HG02623 (cell line): ENCODE data around the gene SH3BGRL2.
"Not testable (repeated sequence)": the region's sequence is repeated elsewhere in the genome, so short reads cannot be mapped to it uniquely, and the experiment has no call there.

Source experiments
- ATAC-seq: cut with Tn5 transposase; IDR thresholded peaks from one replicate; pipeline ENCODE4 v1.9.1; 2021; ENCODE audit warnings: moderate library complexity; ENCODE audit not compliant: unreplicated experiment

The SH3BGRL2 gene

DNA sequence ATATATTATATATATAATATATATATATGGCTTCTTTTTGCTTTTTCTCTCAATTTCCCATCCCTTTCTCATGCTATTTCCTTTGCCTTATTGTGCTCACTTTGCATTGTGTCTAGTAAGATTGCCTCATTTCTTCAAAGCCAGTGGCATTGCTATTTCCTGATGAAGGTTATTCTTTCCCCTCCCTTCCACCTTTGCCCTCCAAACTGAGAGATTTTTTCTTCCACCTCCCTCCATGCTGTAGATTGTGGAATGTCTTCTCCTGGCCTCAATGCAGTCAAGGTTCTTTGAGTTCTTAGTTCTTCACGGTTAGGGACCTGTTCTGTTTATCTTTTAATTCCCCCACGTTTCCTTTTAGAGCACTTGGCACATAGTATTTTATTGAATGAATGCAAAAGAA, 17.2 kb downstream of the SH3BGRL2 start:
- no peak for ATAC-seq

- ATAC-seq = no peak
These were observed 17.9 kb downstream of the SH3BGRL2 start for GRCh38 chr6:79649016-79649415.

DNA sequence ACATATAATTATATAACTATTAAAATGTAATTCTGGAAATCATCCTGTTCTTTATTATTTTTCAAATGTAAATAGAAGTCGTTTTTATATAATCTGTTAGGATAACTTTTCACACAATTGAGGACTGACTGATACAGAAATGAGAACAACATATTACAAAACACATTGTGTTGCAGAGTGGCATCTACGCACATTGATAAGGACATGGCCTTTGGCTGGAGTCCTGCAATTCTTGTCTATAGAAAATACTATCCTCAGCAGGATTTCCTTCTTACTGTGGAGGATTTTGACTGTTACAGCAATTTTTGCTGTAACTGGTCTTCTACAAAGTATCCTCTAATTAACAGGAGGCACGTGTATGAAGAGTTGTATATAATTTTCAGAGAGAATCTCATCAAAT, 19.8 kb downstream of the SH3BGRL2 start:
- no peak for ATAC-seq

GRCh38 chr6:79656134-79656533, 25.0 kb downstream of the SH3BGRL2 start:
- ATAC-seq = no peak

- no peak for ATAC-seq
These were observed 26.1 kb downstream of the SH3BGRL2 start for GRCh38 chr6:79657238-79657637.

DNA sequence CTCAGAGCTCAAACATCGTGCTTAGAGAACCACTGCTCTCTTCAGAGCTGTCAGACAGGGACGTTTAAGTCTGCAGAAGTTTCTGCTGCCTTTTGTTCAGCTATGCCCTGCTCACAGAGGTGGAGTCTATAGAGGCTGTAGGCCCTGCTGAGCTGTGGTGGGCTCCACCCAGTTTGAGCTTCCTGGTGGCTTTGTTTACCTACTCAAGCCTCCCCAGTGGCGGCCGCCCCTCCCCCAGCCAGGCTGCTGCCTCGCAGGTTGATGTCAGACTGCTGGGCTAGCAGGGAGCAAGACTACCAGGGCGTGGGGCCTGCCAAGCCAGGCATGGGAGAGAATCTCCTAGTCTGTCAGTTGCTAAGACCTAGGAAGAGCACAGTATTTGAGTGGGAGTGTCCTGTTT, 32.5 kb downstream of the SH3BGRL2 start:
- ATAC-seq = not testable (repeated sequence)

GRCh38 chr6:79665725-79666551, 34.8 kb downstream of the SH3BGRL2 start:
- ATAC-seq = no peak

GRCh38 chr6:79666634-79667033, 35.5 kb downstream of the SH3BGRL2 start:
- ATAC-seq = no peak

GRCh38 chr6:79668381-79668780, 37.3 kb downstream of the SH3BGRL2 start:
- no peak for ATAC-seq

DNA sequence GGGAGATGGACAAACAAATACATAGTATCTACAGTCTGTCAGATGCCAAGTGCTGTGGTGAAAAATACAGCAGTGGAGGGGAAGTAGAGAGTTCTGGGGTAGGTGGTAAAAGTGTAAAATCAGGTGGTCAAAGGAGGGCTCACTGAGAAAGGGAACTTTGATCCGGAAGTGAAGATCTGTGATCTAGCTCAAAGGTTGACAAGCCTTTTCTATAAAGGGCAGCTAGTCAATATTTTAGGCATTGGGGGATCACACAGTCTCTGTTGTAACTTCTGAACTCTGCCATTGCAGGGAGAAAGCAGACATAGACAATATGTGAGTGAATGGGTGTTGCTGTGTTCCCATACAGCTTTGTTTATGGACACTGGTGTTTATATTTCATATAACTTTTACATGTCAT, 38.6 kb downstream of the SH3BGRL2 start:
- ATAC-seq = no peak

- no peak for ATAC-seq
These were observed 39.7 kb downstream of the SH3BGRL2 start for GRCh38 chr6:79670789-79671188.

DNA sequence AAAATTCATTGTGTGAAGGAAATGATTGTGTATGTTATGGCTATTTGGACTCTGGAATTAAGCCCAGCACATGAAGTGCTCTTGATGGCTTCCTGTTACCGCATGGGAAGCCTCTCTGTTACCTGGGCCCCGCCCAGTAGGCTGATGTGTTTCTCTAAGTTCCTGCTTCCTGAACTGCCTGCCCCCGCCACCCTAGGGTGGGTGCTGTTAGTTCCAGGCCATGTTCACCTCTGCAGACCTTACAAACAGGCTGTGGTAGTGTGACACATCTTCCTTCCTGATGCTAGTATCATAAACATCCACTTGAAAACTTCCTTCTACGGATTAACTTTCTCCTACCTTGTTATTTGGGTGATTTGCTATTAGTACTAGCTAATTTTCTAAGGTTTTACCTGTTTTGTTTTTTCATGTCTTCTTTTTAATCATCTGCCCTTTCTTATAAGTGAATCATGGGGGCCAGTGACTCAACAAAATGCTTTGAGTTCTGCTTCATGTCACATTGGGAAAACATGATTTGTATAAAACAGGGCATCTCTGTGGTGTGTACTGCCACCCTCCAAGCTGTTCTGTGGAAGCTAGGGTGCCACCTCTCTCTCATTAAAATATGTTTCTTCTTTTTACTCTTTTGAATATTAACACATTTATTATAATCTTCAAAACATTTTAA, 40.6 kb downstream of the SH3BGRL2 start:
- no peak for ATAC-seq

- no peak for ATAC-seq
These were observed 41.5 kb downstream of the SH3BGRL2 start for GRCh38 chr6:79672631-79673111.

DNA sequence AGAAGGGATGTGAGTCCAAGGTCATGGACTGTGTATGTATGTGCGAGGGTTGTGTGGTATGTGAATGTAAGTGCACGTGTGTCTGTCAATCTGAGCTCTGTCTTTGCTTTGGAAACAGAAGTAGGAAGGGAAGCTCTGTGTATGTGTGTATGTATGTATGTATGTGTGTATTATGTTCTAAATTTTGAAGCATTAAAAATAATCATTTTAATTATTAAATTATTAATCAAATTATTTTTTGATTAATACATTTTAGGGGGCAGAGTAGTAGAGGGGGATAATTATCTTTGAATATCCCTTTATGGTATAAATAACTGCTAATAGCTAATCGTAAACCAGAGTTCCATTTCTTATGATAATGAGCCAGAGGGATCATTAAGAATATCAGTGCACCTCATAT, 42.8 kb downstream of the SH3BGRL2 start:
- no peak for ATAC-seq

GRCh38 chr6:79676785-79677736, 45.9 kb downstream of the SH3BGRL2 start:
- no peak for ATAC-seq

DNA sequence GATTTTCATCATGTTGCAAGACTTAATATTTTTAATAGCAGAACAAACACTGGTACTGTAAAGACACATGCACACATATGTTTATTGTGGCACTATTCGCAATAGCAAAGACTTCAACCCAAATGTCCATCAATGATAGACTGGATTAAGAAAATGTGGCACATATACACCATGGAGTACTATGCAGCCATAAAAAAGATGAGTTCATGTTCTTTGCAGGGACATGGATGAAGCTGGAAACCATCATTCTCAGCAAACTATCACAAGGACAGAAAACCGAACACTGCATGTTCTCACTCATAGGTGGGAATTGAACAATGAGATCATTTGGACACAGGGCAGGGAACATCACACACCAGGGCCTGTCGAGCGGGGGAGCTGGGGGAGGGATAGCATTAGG, 51.6 kb downstream of the SH3BGRL2 start:
- not testable (repeated sequence) for ATAC-seq

- no peak for ATAC-seq
These were observed 53.7 kb downstream of the SH3BGRL2 start for GRCh38 chr6:79684876-79685275.

GRCh38 chr6:79686707-79687309, 55.7 kb downstream of the SH3BGRL2 start:
- no peak for ATAC-seq

GRCh38 chr6:79687759-79688158, 56.6 kb downstream of the SH3BGRL2 start:
- ATAC-seq = no peak

- no peak for ATAC-seq
These were observed 63.0 kb downstream of the SH3BGRL2 start for GRCh38 chr6:79694156-79694555.
